PC-9 (cell line): ENCODE measurements around the gene NXF1.

Experiments
- CTCF ChIP-seq: fragments of 200-600 bp; sonication (generic); conservative IDR thresholded peaks from 2 replicates; pipeline ENCODE4 v1.6.1; 2017; ENCODE audit warnings: mixed run types, antibody characterized with exemption, mild to moderate bottlenecking, moderate library complexity
- EZH2 ChIP-seq: fragments of 200-600 bp; sonication (generic); IDR thresholded peaks from 2 replicates; pipeline ENCODE4 v1.8.0; 2017; ENCODE audit warnings: antibody characterized with exemption, low read depth

- no peak for TF ChIP-seq EZH2
- no peak for TF ChIP-seq CTCF
Measured at GRCh38 chr11:62753736-62754603, 51.3 kb downstream of the NXF1 start, which contains the start of gene ZBTB3.
